IPS-15b (cell line): ENCODE measurements around the gene RASGRP2.

ENCODE experiments used
- H3K27me3 ChIP-seq: one replicate; pipeline ENCODE4 v1.6.1; 2013; ENCODE audit warnings: low read length; ENCODE audit not compliant: control insufficient read depth, insufficient read depth
- H3K36me3 ChIP-seq: one replicate; pipeline ENCODE4 v1.6.1; 2013; ENCODE audit warnings: low read length; ENCODE audit not compliant: control insufficient read depth, insufficient read depth
- H3K4me1 ChIP-seq: one replicate; pipeline ENCODE4 v1.6.1; 2013; ENCODE audit warnings: mild to moderate bottlenecking, low read length; ENCODE audit not compliant: control insufficient read depth, insufficient read depth
- H3K4me3 ChIP-seq: one replicate; pipeline ENCODE4 v1.5.1; 2013; ENCODE audit warnings: low read depth, low read length
- H3K9ac ChIP-seq: one replicate; pipeline ENCODE4 v1.6.1; 2013; ENCODE audit warnings: low read depth, mild to moderate bottlenecking, low read length
- H3K9me3 ChIP-seq: one replicate; pipeline ENCODE4 v1.6.1; 2013; ENCODE audit warnings: mild to moderate bottlenecking, low read length; ENCODE audit not compliant: control insufficient read depth, insufficient read depth

RASGRP2 gene

GRCh38 chr11:64677441-64678023 lies 66.4 kb downstream of the RASGRP2 start:
- no peak overlapping the region for H3K4me3 ChIP-seq
- H3K9me3 ChIP-seq = no peaks in the 10 kb centered on the region
- H3K9ac ChIP-seq = no peak overlapping the region
- H3K27me3 ChIP-seq = peaks cover 6% of the 10 kb centered on the region
- H3K36me3 ChIP-seq = no peaks in the 10 kb centered on the region
- H3K4me1 ChIP-seq = peaks cover 2% of the 10 kb centered on the region
